CD4-positive, alpha-beta T cell treated with Interferon alpha-2 for 1 hour (primary cell): ENCODE measurements around the gene IPO11.
A peak's percentile ranks its signal among the peaks of the same experiment; 100 is the strongest.

ENCODE experiments used
- DNase-seq, 2 donors: peaks; one replicate each; pipeline ENCODE4 v3.0.0-alpha.2; 2020 to 2022

IPO11 gene

GRCh38 chr5:62412549-62413329 lies at the start of gene IPO11:
Gene IPO11, plus strand, starts transcription at chr5:62412763. Its CDS starts 24,517 bp downstream, at chr5:62437280.
- DNase-seq = peak; percentile 99

- DNase-seq = no peak
Observed at GRCh38 chr5:62369039-62369438, 43.5 kb upstream of the IPO11 start.

- no peak for DNase-seq
Observed at GRCh38 chr5:62371409-62371808, 41.2 kb upstream of the IPO11 start.

- DNase-seq = no peak
Observed at GRCh38 chr5:62372600-62372999, 40.0 kb upstream of the IPO11 start.

GRCh38 chr5:62373382-62373781 lies 39.2 kb upstream of the IPO11 start:
- DNase-seq = no peak

GRCh38 chr5:62374090-62374489 lies 38.5 kb upstream of the IPO11 start:
- no peak for DNase-seq

- no peak for DNase-seq
Observed at GRCh38 chr5:62375627-62376026, 36.9 kb upstream of the IPO11 start.

- no peak for DNase-seq
Observed at GRCh38 chr5:62376064-62376463, 36.5 kb upstream of the IPO11 start.

- no peak for DNase-seq
Observed at GRCh38 chr5:62385131-62385530, 27.4 kb upstream of the IPO11 start.

- DNase-seq = no peak
Observed at GRCh38 chr5:62385816-62386400, 26.7 kb upstream of the IPO11 start.

GRCh38 chr5:62386824-62387223 lies 25.7 kb upstream of the IPO11 start:
- DNase-seq = no peak

GRCh38 chr5:62395210-62395950 lies 17.2 kb upstream of the IPO11 start:
- DNase-seq = no peak

GRCh38 chr5:62403411-62404250 lies 8.9 kb upstream of the IPO11 start, which contains the start of gene DIMT1:
Gene DIMT1, minus strand, starts transcription at chr5:62403905. Its CDS starts 133 bp downstream, at chr5:62403772.
- DNase-seq = peak; percentile 92 to 94

- DNase-seq = no peak
Observed at GRCh38 chr5:62413711-62414110, 1.1 kb downstream of the IPO11 start.

GRCh38 chr5:62418462-62419076 lies 6.0 kb downstream of the IPO11 start:
- no peak for DNase-seq

GRCh38 chr5:62419609-62420008 lies 7.0 kb downstream of the IPO11 start:
- no peak for DNase-seq

- no peak for DNase-seq
Observed at GRCh38 chr5:62421414-62421813, 8.9 kb downstream of the IPO11 start.

- no peak for DNase-seq
Observed at GRCh38 chr5:62424763-62425162, 12.2 kb downstream of the IPO11 start.

GRCh38 chr5:62431735-62432620 lies 19.4 kb downstream of the IPO11 start:
- DNase-seq = no peak

GRCh38 chr5:62432621-62433064 lies 20.1 kb downstream of the IPO11 start:
- no peak for DNase-seq

- no peak for DNase-seq
Observed at GRCh38 chr5:62448528-62448927, 36.0 kb downstream of the IPO11 start.
